D721Med (cell line): ENCODE data around the gene IBA57.

Source experiments
- DNase-seq: peaks from one replicate; pipeline ENCODE4 v3.0.0; 2011; ENCODE audit warnings: low spot score; ENCODE audit not compliant: insufficient read length
- FAIRE-seq: peaks from 2 replicates; lab custom pipeline; 2011; peaks lifted over from hg19 to GRCh38; lab: Jason Lieb, UNC
- CTCF ChIP-seq: IDR thresholded peaks from 2 replicates; pipeline ENCODE4 v1.5.1; 2012; ENCODE audit warnings: mild to moderate bottlenecking, control low read depth; ENCODE audit not compliant: insufficient read depth; ENCODE audit errors: missing control alignments

Gene IBA57

GRCh38 chr1:228140724-228141225 is 24.8 kb upstream of the IBA57 start:
- no peak for TF ChIP-seq CTCF
- no peak for DNase-seq
- no peak for FAIRE-seq

DNA sequence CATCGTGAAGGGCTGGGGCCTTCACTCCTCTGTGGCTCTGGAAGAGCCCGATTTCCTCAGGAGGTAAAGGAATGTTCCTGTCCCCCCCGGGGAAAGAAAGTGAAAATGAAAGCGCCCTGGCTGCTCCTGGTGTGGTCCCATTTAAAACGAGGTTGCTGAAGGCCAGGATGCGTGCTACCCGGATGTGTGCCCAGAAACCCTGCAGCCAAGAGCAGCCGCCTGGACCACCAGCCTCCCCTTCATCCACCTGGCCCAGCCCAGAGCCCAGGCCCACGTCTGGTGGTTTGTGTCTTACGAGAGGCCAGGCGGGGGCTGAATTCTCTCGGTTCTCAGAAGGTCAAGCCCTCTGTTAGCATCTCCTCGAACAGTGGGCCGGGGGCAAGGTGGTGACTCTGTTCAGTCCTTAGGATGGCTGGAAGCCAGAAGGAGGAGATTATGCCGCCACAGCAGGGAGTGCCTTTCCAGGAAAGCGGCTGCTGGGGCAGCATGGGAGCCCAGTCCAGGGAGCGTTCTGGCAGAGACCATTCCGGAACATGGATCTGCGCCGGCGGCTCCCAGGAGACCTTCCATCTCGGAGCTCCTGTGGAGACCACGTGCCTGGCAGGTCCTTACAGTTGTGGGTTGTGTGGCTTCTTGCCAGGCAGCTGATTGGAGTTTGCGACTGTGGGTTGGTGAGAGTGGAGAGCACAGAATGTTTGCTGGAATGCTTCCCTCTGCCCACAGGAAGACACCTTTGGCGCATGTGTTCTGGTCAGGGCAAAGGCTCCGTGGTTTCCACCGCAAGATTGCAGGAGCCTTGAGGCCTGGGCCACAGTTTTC is 24.2 kb upstream of the IBA57 start:
- no peak for TF ChIP-seq CTCF
- DNase-seq (no peak), FAIRE-seq (no peak)

- FAIRE-seq, result no peak
- TF ChIP-seq CTCF, result no peak
- DNase-seq, result no peak
Measured at GRCh38 chr1:228142155-228142691, 23.4 kb upstream of the IBA57 start.

DNA sequence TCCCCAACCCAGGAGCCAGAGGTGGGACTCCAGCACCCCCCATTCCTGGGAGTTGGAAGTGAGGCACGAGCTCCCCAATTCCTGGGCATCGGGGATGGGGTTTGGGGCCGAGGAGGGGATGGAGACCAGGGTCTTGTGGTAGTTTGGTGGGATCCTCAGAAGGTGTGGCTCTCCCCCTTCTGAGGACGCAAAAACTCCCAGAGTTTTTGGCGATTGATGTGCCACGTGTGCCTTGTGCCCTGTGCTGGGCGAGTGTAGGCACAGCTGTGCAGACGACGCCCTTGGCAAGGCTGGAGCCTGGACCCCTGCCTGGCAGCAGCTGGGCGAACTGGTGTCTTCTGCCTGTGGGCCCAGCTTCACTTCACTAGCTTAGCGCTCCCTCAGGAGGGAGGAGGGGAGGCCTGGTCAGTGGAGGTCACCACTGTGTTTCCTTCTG is 22.9 kb upstream of the IBA57 start:
- FAIRE-seq (no peak), DNase-seq (no peak)
- TF ChIP-seq CTCF, result no peak

- FAIRE-seq (peak; percentile 29), DNase-seq (no peak)
- TF ChIP-seq CTCF, result no peak
Measured at GRCh38 chr1:228143480-228144192, 22.0 kb upstream of the IBA57 start.

DNA sequence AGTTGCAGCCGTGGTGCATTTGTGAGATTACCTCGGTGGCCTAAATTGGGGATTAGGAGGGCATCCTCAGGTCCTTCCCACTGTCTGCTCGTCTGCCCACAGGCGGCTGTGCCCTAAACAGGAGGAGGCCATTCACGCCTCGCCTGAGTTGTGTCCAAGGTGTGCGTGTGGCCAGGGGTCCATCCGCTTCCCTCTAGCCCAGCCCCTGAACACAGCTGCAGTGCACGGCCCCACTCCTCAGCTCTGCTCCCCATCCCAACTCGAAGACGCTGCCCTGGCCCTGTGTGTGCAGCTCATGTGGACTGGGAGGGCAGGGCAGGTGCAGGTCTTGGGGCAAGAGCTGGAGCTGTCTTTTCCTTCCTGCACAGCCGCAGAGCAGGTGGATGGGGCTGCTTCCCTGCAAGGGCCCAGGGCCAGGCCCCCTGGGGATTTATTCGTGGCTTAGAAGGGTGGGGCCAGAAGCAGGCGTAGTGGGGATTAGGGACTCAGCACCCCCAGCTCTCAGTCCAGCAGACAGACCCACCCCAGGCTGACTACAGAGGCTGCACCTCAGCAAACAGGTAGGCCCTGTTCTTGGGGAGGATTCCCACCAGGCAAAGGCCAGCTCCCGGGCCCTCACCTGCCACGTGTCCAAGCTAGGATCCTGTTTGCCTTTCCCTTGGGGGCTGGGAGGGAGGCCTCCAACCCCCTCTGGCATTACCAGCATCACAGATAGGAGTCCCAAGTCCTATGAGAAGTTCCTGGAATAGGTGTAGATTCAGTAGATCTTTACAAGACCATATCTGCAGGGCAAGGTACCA is 21.2 kb upstream of the IBA57 start:
- FAIRE-seq (peak; percentile 11), DNase-seq (peak; percentile 98)
- TF ChIP-seq CTCF, result no peak
